Measurements from ENCODE around the gene FBXO34.

DNA sequence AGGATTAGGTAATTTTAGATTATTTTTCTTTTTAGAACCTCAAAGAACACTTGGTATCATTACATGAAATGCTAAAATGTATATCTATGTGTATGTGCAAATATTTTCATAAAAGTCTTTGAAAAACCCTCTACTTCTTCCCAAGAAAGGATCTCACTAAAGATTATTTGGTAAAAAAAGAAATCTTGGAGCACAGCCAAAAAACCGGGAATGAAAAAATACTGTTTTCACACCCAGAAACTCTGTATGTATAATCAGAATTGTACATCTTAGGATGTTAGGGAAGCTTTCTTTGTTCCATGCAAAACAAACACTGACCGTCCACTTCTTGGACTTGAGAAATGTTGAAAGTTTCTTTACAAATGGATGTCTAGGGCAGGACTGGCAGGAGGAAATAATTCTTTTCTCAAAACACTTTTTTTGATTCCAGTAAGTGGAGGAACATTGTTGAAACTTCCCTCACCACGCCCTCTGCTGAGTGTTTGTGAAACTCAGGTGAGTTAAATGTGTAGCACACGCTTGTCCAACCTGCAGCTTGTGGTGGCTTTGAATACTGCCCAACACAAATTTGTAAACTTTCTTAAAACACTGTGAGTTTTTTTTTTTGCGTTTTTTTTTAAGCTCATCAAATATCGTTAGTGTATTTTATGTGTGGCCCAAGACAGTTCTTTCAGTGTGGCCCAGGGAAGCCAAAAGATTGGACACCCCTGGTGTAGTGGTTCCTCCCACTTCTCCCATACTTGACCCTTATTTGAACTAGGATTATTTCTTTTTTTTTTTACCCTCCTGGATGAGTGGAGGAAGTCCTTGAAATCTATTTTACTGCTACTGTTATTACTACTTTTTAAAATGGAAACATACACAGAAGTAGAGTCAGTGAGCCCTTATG is 26.6 kb downstream of the FBXO34 start:
- peak; percentile 18; the same call in 1 of the 2 replicates for TF ChIP-seq RAD21 (IDR thresholded peaks at IDR 0.05; ENCODE audit: low read depth)
- TF ChIP-seq, protein P1, sequence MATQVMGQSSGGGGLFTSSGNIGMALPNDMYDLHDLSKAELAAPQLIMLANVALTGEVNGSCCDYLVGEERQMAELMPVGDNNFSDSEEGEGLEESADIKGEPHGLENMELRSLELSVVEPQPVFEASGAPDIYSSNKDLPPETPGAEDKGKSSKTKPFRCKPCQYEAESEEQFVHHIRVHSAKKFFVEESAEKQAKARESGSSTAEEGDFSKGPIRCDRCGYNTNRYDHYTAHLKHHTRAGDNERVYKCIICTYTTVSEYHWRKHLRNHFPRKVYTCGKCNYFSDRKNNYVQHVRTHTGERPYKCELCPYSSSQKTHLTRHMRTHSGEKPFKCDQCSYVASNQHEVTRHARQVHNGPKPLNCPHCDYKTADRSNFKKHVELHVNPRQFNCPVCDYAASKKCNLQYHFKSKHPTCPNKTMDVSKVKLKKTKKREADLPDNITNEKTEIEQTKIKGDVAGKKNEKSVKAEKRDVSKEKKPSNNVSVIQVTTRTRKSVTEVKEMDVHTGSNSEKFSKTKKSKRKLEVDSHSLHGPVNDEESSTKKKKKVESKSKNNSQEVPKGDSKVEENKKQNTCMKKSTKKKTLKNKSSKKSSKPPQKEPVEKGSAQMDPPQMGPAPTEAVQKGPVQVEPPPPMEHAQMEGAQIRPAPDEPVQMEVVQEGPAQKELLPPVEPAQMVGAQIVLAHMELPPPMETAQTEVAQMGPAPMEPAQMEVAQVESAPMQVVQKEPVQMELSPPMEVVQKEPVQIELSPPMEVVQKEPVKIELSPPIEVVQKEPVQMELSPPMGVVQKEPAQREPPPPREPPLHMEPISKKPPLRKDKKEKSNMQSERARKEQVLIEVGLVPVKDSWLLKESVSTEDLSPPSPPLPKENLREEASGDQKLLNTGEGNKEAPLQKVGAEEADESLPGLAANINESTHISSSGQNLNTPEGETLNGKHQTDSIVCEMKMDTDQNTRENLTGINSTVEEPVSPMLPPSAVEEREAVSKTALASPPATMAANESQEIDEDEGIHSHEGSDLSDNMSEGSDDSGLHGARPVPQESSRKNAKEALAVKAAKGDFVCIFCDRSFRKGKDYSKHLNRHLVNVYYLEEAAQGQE (IDR thresholded peaks at IDR 0.05; ENCODE audit: low read depth): no peak

Measured in Ishikawa (cell line).